DOHH2 (cell line): Measurements from ENCODE around the gene MYO10.

Experiments used
- H3F3A ChIP-seq: fragments of 200-600 bp; sonication (generic), shearing (Covaris generic); 2 replicates; pipeline ENCODE4 v1.6.0; 2016; ENCODE audit warnings: antibody characterized with exemption, mild to moderate bottlenecking; ENCODE audit not compliant: control insufficient read depth, insufficient read depth
- H3K27ac ChIP-seq: fragments of 200-600 bp; sonication (generic); 2 replicates; pipeline ENCODE4 v1.5.1; 2014; ENCODE audit warnings: low read depth, mild to moderate bottlenecking, low read length, moderate library complexity
- H3K27me3 ChIP-seq: fragments of 200-600 bp; sonication (generic); 2 replicates; pipeline ENCODE4 v1.6.1; 2014; ENCODE audit warnings: mild to moderate bottlenecking, low read length, mixed read lengths; ENCODE audit not compliant: control insufficient read depth
- H3K36me3 ChIP-seq: fragments of 200-600 bp; sonication (generic); 2 replicates; pipeline ENCODE4 v1.6.1; 2014; ENCODE audit warnings: mild to moderate bottlenecking, low read length, moderate library complexity, mixed read lengths; ENCODE audit not compliant: control insufficient read depth
- H3K4me1 ChIP-seq: fragments of 200-600 bp; sonication (generic); 2 replicates; pipeline ENCODE4 v1.6.1; 2014; ENCODE audit warnings: mild to moderate bottlenecking, low read length, mixed read lengths; ENCODE audit not compliant: control insufficient read depth
- H3K4me2 ChIP-seq: fragments of 200-600 bp; sonication (generic); 2 replicates; pipeline ENCODE4 v1.6.0; 2014; ENCODE audit warnings: mild to moderate bottlenecking, low read length, moderate library complexity
- H3K4me3 ChIP-seq: fragments of 200-600 bp; sonication (generic); 2 replicates; pipeline ENCODE4 v1.5.1; 2014; ENCODE audit warnings: mild to moderate bottlenecking, low read length, mixed read lengths
- H3K79me2 ChIP-seq: fragments of 200-600 bp; sonication (generic); 2 replicates; pipeline ENCODE4 v1.6.1; 2014; ENCODE audit warnings: mild to moderate bottlenecking, low read length, mixed read lengths; ENCODE audit not compliant: control insufficient read depth
- H3K9me2 ChIP-seq: fragments of 200-600 bp; sonication (generic); replicated peaks from 2 replicates; pipeline ENCODE4 v1.6.1; 2014; ENCODE audit warnings: mild to moderate bottlenecking, low read length, mixed read lengths; ENCODE audit not compliant: control insufficient read depth
- H3K9me3 ChIP-seq: fragments of 200-600 bp; sonication (generic); 2 replicates; pipeline ENCODE4 v1.6.1; 2014; ENCODE audit warnings: antibody characterized with exemption, low read length, mixed read lengths; ENCODE audit not compliant: control insufficient read depth, insufficient read depth
- H4K20me1 ChIP-seq: fragments of 200-600 bp; sonication (generic); 2 replicates; pipeline ENCODE4 v1.6.0; 2014; ENCODE audit warnings: low read depth, mild to moderate bottlenecking, antibody characterized with exemption, low read length, moderate library complexity; ENCODE audit not compliant: control insufficient read depth, insufficient read depth
- CTCF ChIP-seq: fragments of 200-600 bp; sonication (generic); IDR thresholded peaks from one replicate; pipeline ENCODE4 v1.5.1; 2014; ENCODE audit warnings: antibody characterized with exemption, mild to moderate bottlenecking, low read depth, low read length; ENCODE audit not compliant: poor library complexity, severe bottlenecking
- EZH2phosphoT487 ChIP-seq: fragments of 200-600 bp; sonication (generic); IDR thresholded peaks from 2 replicates; pipeline ENCODE4 v1.6.1; 2017; ENCODE audit warnings: borderline replicate concordance, mild to moderate bottlenecking, antibody characterized with exemption, low read length, moderate library complexity, mixed read lengths

Gene MYO10

GRCh38 chr5:16774806-16775205, 161.3 kb downstream of the MYO10 start:
- H3K9me2 ChIP-seq, result no peaks in the 10 kb centered on the region
- no peaks in the 10 kb centered on the region for H3K4me1 ChIP-seq
- no peak overlapping the region for H3K4me3 ChIP-seq
- H3K27me3 ChIP-seq, result no peaks in the 10 kb centered on the region
- H3K36me3 ChIP-seq, result no peaks in the 10 kb centered on the region
- TF ChIP-seq EZH2phosphoT487 (no peak), CTCF (no peak)
- no peak overlapping the region for H3K4me2 ChIP-seq
- no peaks in the 10 kb centered on the region for H3F3A ChIP-seq
- H3K27ac ChIP-seq, result no peak overlapping the region
- H3K79me2 ChIP-seq, result no peaks in the 10 kb centered on the region
- H4K20me1 ChIP-seq, result no peaks in the 10 kb centered on the region
- no peaks in the 10 kb centered on the region for H3K9me3 ChIP-seq

- no peaks in the 10 kb centered on the region for H3K9me3 ChIP-seq
- no peaks in the 10 kb centered on the region for H3K36me3 ChIP-seq
- H3K27me3 ChIP-seq, result no peaks in the 10 kb centered on the region
- H3K4me2 ChIP-seq, result no peak overlapping the region
- no peaks in the 10 kb centered on the region for H3K9me2 ChIP-seq
- no peak overlapping the region for H3K4me3 ChIP-seq
- H3F3A ChIP-seq, result no peaks in the 10 kb centered on the region
- no peak overlapping the region for H3K27ac ChIP-seq
- H3K4me1 ChIP-seq, result no peaks in the 10 kb centered on the region
- no peaks in the 10 kb centered on the region for H4K20me1 ChIP-seq
- no peaks in the 10 kb centered on the region for H3K79me2 ChIP-seq
- no peak for TF ChIP-seq CTCF
- no peak for TF ChIP-seq EZH2phosphoT487
These were observed 162.1 kb downstream of the MYO10 start for GRCh38 chr5:16773991-16774390.

- no peaks in the 10 kb centered on the region for H3K9me2 ChIP-seq
- H3K4me1 ChIP-seq, result no peaks in the 10 kb centered on the region
- H3K27ac ChIP-seq, result no peak overlapping the region
- no peaks in the 10 kb centered on the region for H3F3A ChIP-seq
- no peaks in the 10 kb centered on the region for H3K9me3 ChIP-seq
- no peaks in the 10 kb centered on the region for H3K36me3 ChIP-seq
- H3K79me2 ChIP-seq, result no peaks in the 10 kb centered on the region
- TF ChIP-seq EZH2phosphoT487 (no peak), CTCF (no peak)
- no peak overlapping the region for H3K4me3 ChIP-seq
- no peaks in the 10 kb centered on the region for H4K20me1 ChIP-seq
- H3K4me2 ChIP-seq, result no peak overlapping the region
- no peaks in the 10 kb centered on the region for H3K27me3 ChIP-seq
These were observed 163.5 kb downstream of the MYO10 start for GRCh38 chr5:16772556-16772955.

GRCh38 chr5:16768184-16768583, 167.9 kb downstream of the MYO10 start:
- Histone ChIP-seq H3K36me3 (no peaks in the 10 kb centered on the region), H3K9me2 (no peaks in the 10 kb centered on the region), H3K4me2 (no peak overlapping the region), H4K20me1 (no peaks in the 10 kb centered on the region), H3K9me3 (no peaks in the 10 kb centered on the region), H3K79me2 (no peaks in the 10 kb centered on the region), H3K27me3 (no peaks in the 10 kb centered on the region), H3K27ac (no peak overlapping the region), H3F3A (no peaks in the 10 kb centered on the region), H3K4me1 (no peaks in the 10 kb centered on the region), H3K4me3 (no peak overlapping the region)
- no peak for TF ChIP-seq CTCF
- TF ChIP-seq EZH2phosphoT487, result no peak
